Measurements from ENCODE around the gene HDAC4.

Gene HDAC4

GRCh38 chr2:239276851-239277250 is 124.0 kb downstream of the HDAC4 start:
- no peaks in the 10 kb centered on the region for H3K36me3 ChIP-seq (ENCODE audit: insufficient read depth, low read length)
- no peaks in the 10 kb centered on the region for H3K9me3 ChIP-seq (ENCODE audit: insufficient read depth, low read depth, low read length)
- H3K9ac ChIP-seq (ENCODE audit: low read depth, low read length): no peak overlapping the region
- H3K27ac ChIP-seq (ENCODE audit: low read depth, low read length): no peak overlapping the region
- H3K4me1 ChIP-seq (ENCODE audit: insufficient read depth, low read length): 0 out of 2 replicates have a peak, but pooled peaks cover 8% of the 10 kb centered on the region
- no peak overlapping the region for H3K4me3 ChIP-seq (ENCODE audit: low read length)
- no peaks in the 10 kb centered on the region for H3K27me3 ChIP-seq (ENCODE audit: insufficient read depth, low read length)
- WGBS: 96% methylated on average over 9 of the region's 9 CpGs

- 94% methylated on average over 31 of the region's 31 CpGs for WGBS
- H3K4me1 ChIP-seq (ENCODE audit: insufficient read depth, low read length): 0 out of 2 replicates have a peak, but pooled peaks cover 8% of the 10 kb centered on the region
- H3K4me3 ChIP-seq (ENCODE audit: low read length): no peak overlapping the region
- no peaks in the 10 kb centered on the region for H3K27me3 ChIP-seq (ENCODE audit: insufficient read depth, low read length)
- H3K36me3 ChIP-seq (ENCODE audit: insufficient read depth, low read length): no peaks in the 10 kb centered on the region
- H3K9me3 ChIP-seq (ENCODE audit: insufficient read depth, low read depth, low read length): no peaks in the 10 kb centered on the region
- no peak overlapping the region for H3K9ac ChIP-seq (ENCODE audit: low read depth, low read length)
- H3K27ac ChIP-seq (ENCODE audit: low read depth, low read length): no peak overlapping the region
Measured at GRCh38 chr2:239275847-239276831, 124.7 kb downstream of the HDAC4 start.

- H3K27ac ChIP-seq (ENCODE audit: low read depth, low read length): no peak overlapping the region
- no peak overlapping the region for H3K9ac ChIP-seq (ENCODE audit: low read depth, low read length)
- H3K36me3 ChIP-seq (ENCODE audit: insufficient read depth, low read length): no peaks in the 10 kb centered on the region
- 0 out of 2 replicates have a peak, but pooled peaks cover 8% of the 10 kb centered on the region for H3K4me1 ChIP-seq (ENCODE audit: insufficient read depth, low read length)
- H3K9me3 ChIP-seq (ENCODE audit: insufficient read depth, low read depth, low read length): no peaks in the 10 kb centered on the region
- WGBS: 91% methylated on average over 34 of the region's 34 CpGs
- H3K4me3 ChIP-seq (ENCODE audit: low read length): no peak overlapping the region
- no peaks in the 10 kb centered on the region for H3K27me3 ChIP-seq (ENCODE audit: insufficient read depth, low read length)
Measured at GRCh38 chr2:239275044-239275685, 125.7 kb downstream of the HDAC4 start.

- Histone ChIP-seq H3K36me3 (ENCODE audit: insufficient read depth, low read length) (no peaks in the 10 kb centered on the region), H3K27ac (ENCODE audit: low read depth, low read length) (no peak overlapping the region), H3K9ac (ENCODE audit: low read depth, low read length) (no peak overlapping the region), H3K4me3 (ENCODE audit: low read length) (no peak overlapping the region), H3K9me3 (ENCODE audit: insufficient read depth, low read depth, low read length) (no peaks in the 10 kb centered on the region), H3K27me3 (ENCODE audit: insufficient read depth, low read length) (no peaks in the 10 kb centered on the region), H3K4me1 (ENCODE audit: insufficient read depth, low read length) (0 out of 2 replicates have a peak, but pooled peaks cover 8% of the 10 kb centered on the region)
- 89% methylated on average over 16 of the region's 16 CpGs for WGBS
Measured at GRCh38 chr2:239274391-239275043, 126.3 kb downstream of the HDAC4 start.

GRCh38 chr2:239273280-239274234 is 127.3 kb downstream of the HDAC4 start:
- no peaks in the 10 kb centered on the region for H3K9me3 ChIP-seq (ENCODE audit: insufficient read depth, low read depth, low read length)
- no peaks in the 10 kb centered on the region for H3K27me3 ChIP-seq (ENCODE audit: insufficient read depth, low read length)
- 0 out of 2 replicates have a peak, but pooled peaks cover 8% of the 10 kb centered on the region for H3K4me1 ChIP-seq (ENCODE audit: insufficient read depth, low read length)
- H3K4me3 ChIP-seq (ENCODE audit: low read length): no peak overlapping the region
- H3K9ac ChIP-seq (ENCODE audit: low read depth, low read length): no peak overlapping the region
- WGBS: 94% methylated on average over 22 of the region's 23 CpGs
- H3K36me3 ChIP-seq (ENCODE audit: insufficient read depth, low read length): no peaks in the 10 kb centered on the region
- H3K27ac ChIP-seq (ENCODE audit: low read depth, low read length): no peak overlapping the region

- H3K27ac ChIP-seq (ENCODE audit: low read depth, low read length): no peak overlapping the region
- no peak overlapping the region for H3K4me3 ChIP-seq (ENCODE audit: low read length)
- H3K27me3 ChIP-seq (ENCODE audit: insufficient read depth, low read length): no peaks in the 10 kb centered on the region
- no peaks in the 10 kb centered on the region for H3K9me3 ChIP-seq (ENCODE audit: insufficient read depth, low read depth, low read length)
- 95% methylated on average over 9 of the region's 9 CpGs for WGBS
- no peak overlapping the region for H3K9ac ChIP-seq (ENCODE audit: low read depth, low read length)
- H3K36me3 ChIP-seq (ENCODE audit: insufficient read depth, low read length): no peaks in the 10 kb centered on the region
- peaks cover 12% of the 10 kb centered on the region for H3K4me1 ChIP-seq (ENCODE audit: insufficient read depth, low read length)
Measured at GRCh38 chr2:239272626-239273025, 128.2 kb downstream of the HDAC4 start.

GRCh38 chr2:239271882-239272281 is 128.9 kb downstream of the HDAC4 start:
- WGBS: 92% methylated on average over 5 of the region's 5 CpGs
- no peaks in the 10 kb centered on the region for H3K27me3 ChIP-seq (ENCODE audit: insufficient read depth, low read length)
- H3K9me3 ChIP-seq (ENCODE audit: insufficient read depth, low read depth, low read length): no peaks in the 10 kb centered on the region
- no peak overlapping the region for H3K4me3 ChIP-seq (ENCODE audit: low read length)
- H3K4me1 ChIP-seq (ENCODE audit: insufficient read depth, low read length): peaks cover 14% of the 10 kb centered on the region
- H3K36me3 ChIP-seq (ENCODE audit: insufficient read depth, low read length): no peaks in the 10 kb centered on the region
- no peak overlapping the region for H3K9ac ChIP-seq (ENCODE audit: low read depth, low read length)
- no peak overlapping the region for H3K27ac ChIP-seq (ENCODE audit: low read depth, low read length)

GRCh38 chr2:239271471-239271870 is 129.3 kb downstream of the HDAC4 start:
- H3K36me3 ChIP-seq (ENCODE audit: insufficient read depth, low read length): no peaks in the 10 kb centered on the region
- H3K9me3 ChIP-seq (ENCODE audit: insufficient read depth, low read depth, low read length): no peaks in the 10 kb centered on the region
- peaks cover 14% of the 10 kb centered on the region for H3K4me1 ChIP-seq (ENCODE audit: insufficient read depth, low read length)
- 95% methylated on average over 11 of the region's 11 CpGs for WGBS
- no peak overlapping the region for H3K9ac ChIP-seq (ENCODE audit: low read depth, low read length)
- H3K4me3 ChIP-seq (ENCODE audit: low read length): no peak overlapping the region
- no peaks in the 10 kb centered on the region for H3K27me3 ChIP-seq (ENCODE audit: insufficient read depth, low read length)
- H3K27ac ChIP-seq (ENCODE audit: low read depth, low read length): no peak overlapping the region

- no peak overlapping the region for H3K9ac ChIP-seq (ENCODE audit: low read depth, low read length)
- no peak overlapping the region for H3K27ac ChIP-seq (ENCODE audit: low read depth, low read length)
Measured at GRCh38 chr2:239269916-239270315, 130.9 kb downstream of the HDAC4 start.

GRCh38 chr2:239269173-239269885 is 131.5 kb downstream of the HDAC4 start:
- H3K4me1 ChIP-seq (ENCODE audit: insufficient read depth, low read length): peaks cover 22% of the 10 kb centered on the region
- H3K9me3 ChIP-seq (ENCODE audit: insufficient read depth, low read depth, low read length): no peaks in the 10 kb centered on the region
- no peaks in the 10 kb centered on the region for H3K36me3 ChIP-seq (ENCODE audit: insufficient read depth, low read length)
- H3K4me3 ChIP-seq (ENCODE audit: low read length): no peak overlapping the region
- no peaks in the 10 kb centered on the region for H3K27me3 ChIP-seq (ENCODE audit: insufficient read depth, low read length)
- H3K9ac ChIP-seq (ENCODE audit: low read depth, low read length): no peak overlapping the region
- no peak overlapping the region for H3K27ac ChIP-seq (ENCODE audit: low read depth, low read length)
- 94% methylated on average over 10 of the region's 10 CpGs for WGBS

More at GRCh38 chr2:239269916-239270315, 130.9 kb downstream of the HDAC4 start:
- Histone ChIP-seq H3K9me3 (ENCODE audit: insufficient read depth, low read depth, low read length) (no peaks in the 10 kb centered on the region), H3K36me3 (ENCODE audit: insufficient read depth, low read length) (no peaks in the 10 kb centered on the region), H3K27me3 (ENCODE audit: insufficient read depth, low read length) (no peaks in the 10 kb centered on the region), H3K4me3 (ENCODE audit: low read length) (no peak overlapping the region), H3K4me1 (ENCODE audit: insufficient read depth, low read length) (peaks cover 21% of the 10 kb centered on the region)
- WGBS: 94% methylated on average over 10 of the region's 10 CpGs
